Measurements from ENCODE around the gene HERPUD1.

HERPUD1 gene

DNA sequence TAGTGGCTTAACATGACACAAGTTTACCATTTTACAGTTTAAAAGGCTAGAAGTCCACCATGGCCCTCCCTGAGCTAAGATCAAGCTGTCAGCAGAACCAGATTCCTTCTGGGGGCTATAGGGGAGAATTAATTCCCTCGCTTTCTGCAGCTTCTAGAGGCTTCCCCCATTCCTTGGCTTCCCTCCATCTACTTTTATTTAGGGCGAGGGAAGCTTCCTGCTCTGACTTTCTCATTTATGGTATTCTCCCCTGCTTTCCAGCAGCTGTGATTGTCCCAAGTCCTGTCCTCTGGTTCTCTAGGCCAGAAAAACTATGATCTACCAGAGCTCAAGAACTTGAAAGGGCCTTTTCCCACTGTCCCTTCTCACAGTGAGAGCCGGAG is 34.1 kb downstream of the HERPUD1 start:
- Histone ChIP-seq H3K27me3 (ENCODE audit: low read length) (no peaks in the 10 kb centered on the region), H3K36me3 (ENCODE audit: low read length) (no peaks in the 10 kb centered on the region), H3F3A (ENCODE audit: insufficient read depth) (no peaks in the 10 kb centered on the region), H4K20me1 (ENCODE audit: low read depth, low read length) (no peaks in the 10 kb centered on the region), H3K27ac (ENCODE audit: low read depth, low read length) (no peak overlapping the region), H3K9me2 (replicated peaks; ENCODE audit: insufficient read depth, low read length) (no peaks in the 10 kb centered on the region), H2AFZ (ENCODE audit: low read depth, low read length, severe bottlenecking) (no peak overlapping the region), H3K4me3 (ENCODE audit: insufficient read depth, low read length, poor library complexity, severe bottlenecking) (no peak overlapping the region), H3K4me2 (ENCODE audit: low read depth, low read length, poor library complexity, severe bottlenecking) (no peak overlapping the region), H3K9ac (ENCODE audit: low read length) (no peak overlapping the region), H3K79me2 (ENCODE audit: insufficient read depth, low read length) (no peaks in the 10 kb centered on the region), H3K9me3 (ENCODE audit: insufficient read depth, low read length) (no peaks in the 10 kb centered on the region)
- TF ChIP-seq CTCF (IDR thresholded peaks at IDR 0.05; ENCODE audit: insufficient read depth, low read length, poor library complexity, severe bottlenecking) (no peak), EZH2phosphoT487 (conservative IDR thresholded peaks at IDR 0.05; ENCODE audit: low read length) (no peak)

- TF ChIP-seq EZH2phosphoT487 (conservative IDR thresholded peaks at IDR 0.05; ENCODE audit: low read length): no peak
- no peaks in the 10 kb centered on the region for H4K20me1 ChIP-seq (ENCODE audit: low read depth, low read length)
- no peaks in the 10 kb centered on the region for H3K9me2 ChIP-seq (replicated peaks; ENCODE audit: insufficient read depth, low read length)
- no peaks in the 10 kb centered on the region for H3K27me3 ChIP-seq (ENCODE audit: low read length)
- no peak overlapping the region for H3K4me3 ChIP-seq (ENCODE audit: insufficient read depth, low read length, poor library complexity, severe bottlenecking)
- H3K4me2 ChIP-seq (ENCODE audit: low read depth, low read length, poor library complexity, severe bottlenecking): no peak overlapping the region
- H3K79me2 ChIP-seq (ENCODE audit: insufficient read depth, low read length): no peaks in the 10 kb centered on the region
- H3K36me3 ChIP-seq (ENCODE audit: low read length): no peaks in the 10 kb centered on the region
- no peak overlapping the region for H3K9ac ChIP-seq (ENCODE audit: low read length)
- H3K9me3 ChIP-seq (ENCODE audit: insufficient read depth, low read length): no peaks in the 10 kb centered on the region
- H3F3A ChIP-seq (ENCODE audit: insufficient read depth): no peaks in the 10 kb centered on the region
- H2AFZ ChIP-seq (ENCODE audit: low read depth, low read length, severe bottlenecking): no peak overlapping the region
- no peak overlapping the region for H3K27ac ChIP-seq (ENCODE audit: low read depth, low read length)
These were observed 35.8 kb downstream of the HERPUD1 start for GRCh38 chr16:56967733-56968132.

DNA sequence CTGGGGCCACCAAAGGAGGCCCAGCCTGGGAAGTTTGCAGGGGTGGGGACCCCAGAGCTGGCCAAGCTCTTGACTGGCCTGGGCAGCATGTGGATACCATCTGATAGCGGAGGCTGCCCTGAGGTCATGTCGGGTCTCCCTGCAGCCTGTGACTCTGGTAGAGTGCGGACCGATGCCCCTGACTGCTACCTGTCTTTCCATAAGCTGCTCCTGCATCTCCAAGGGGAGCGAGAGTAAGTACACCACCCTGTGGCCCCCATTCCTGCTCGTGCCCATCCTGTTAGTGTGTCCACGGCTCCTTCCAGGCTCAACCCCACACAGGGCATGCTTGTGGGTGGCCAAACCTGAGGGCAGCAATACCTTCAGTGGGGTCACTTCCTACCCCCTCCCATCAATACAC is 37.8 kb downstream of the HERPUD1 start:
- H3K9me3 ChIP-seq (ENCODE audit: insufficient read depth, low read length): no peaks in the 10 kb centered on the region
- no peak overlapping the region for H2AFZ ChIP-seq (ENCODE audit: low read depth, low read length, severe bottlenecking)
- no peaks in the 10 kb centered on the region for H4K20me1 ChIP-seq (ENCODE audit: low read depth, low read length)
- no peak overlapping the region for H3K4me2 ChIP-seq (ENCODE audit: low read depth, low read length, poor library complexity, severe bottlenecking)
- TF ChIP-seq CTCF (IDR thresholded peaks at IDR 0.05; ENCODE audit: insufficient read depth, low read length, poor library complexity, severe bottlenecking) (no peak), EZH2phosphoT487 (conservative IDR thresholded peaks at IDR 0.05; ENCODE audit: low read length) (no peak)
- H3K9ac ChIP-seq (ENCODE audit: low read length): no peak overlapping the region
- no peaks in the 10 kb centered on the region for H3K79me2 ChIP-seq (ENCODE audit: insufficient read depth, low read length)
- H3K27ac ChIP-seq (ENCODE audit: low read depth, low read length): no peak overlapping the region
- no peaks in the 10 kb centered on the region for H3F3A ChIP-seq (ENCODE audit: insufficient read depth)
- no peaks in the 10 kb centered on the region for H3K36me3 ChIP-seq (ENCODE audit: low read length)
- no peaks in the 10 kb centered on the region for H3K27me3 ChIP-seq (ENCODE audit: low read length)
- H3K4me3 ChIP-seq (ENCODE audit: insufficient read depth, low read length, poor library complexity, severe bottlenecking): no peak overlapping the region
- no peaks in the 10 kb centered on the region for H3K9me2 ChIP-seq (replicated peaks; ENCODE audit: insufficient read depth, low read length)

- Histone ChIP-seq H3K9ac (ENCODE audit: low read length) (no peak overlapping the region), H3K79me2 (ENCODE audit: insufficient read depth, low read length) (no peaks in the 10 kb centered on the region), H3K4me2 (ENCODE audit: low read depth, low read length, poor library complexity, severe bottlenecking) (no peak overlapping the region), H3K27me3 (ENCODE audit: low read length) (no peaks in the 10 kb centered on the region), H3K27ac (ENCODE audit: low read depth, low read length) (no peak overlapping the region), H2AFZ (ENCODE audit: low read depth, low read length, severe bottlenecking) (no peak overlapping the region), H3F3A (ENCODE audit: insufficient read depth) (no peaks in the 10 kb centered on the region), H3K36me3 (ENCODE audit: low read length) (no peaks in the 10 kb centered on the region), H4K20me1 (ENCODE audit: low read depth, low read length) (no peaks in the 10 kb centered on the region), H3K9me3 (ENCODE audit: insufficient read depth, low read length) (no peaks in the 10 kb centered on the region), H3K4me3 (ENCODE audit: insufficient read depth, low read length, poor library complexity, severe bottlenecking) (no peak overlapping the region), H3K9me2 (replicated peaks; ENCODE audit: insufficient read depth, low read length) (no peaks in the 10 kb centered on the region)
- TF ChIP-seq CTCF (IDR thresholded peaks at IDR 0.05; ENCODE audit: insufficient read depth, low read length, poor library complexity, severe bottlenecking) (no peak), EZH2phosphoT487 (conservative IDR thresholded peaks at IDR 0.05; ENCODE audit: low read length) (no peak)
These were observed 39.2 kb downstream of the HERPUD1 start for GRCh38 chr16:56970934-56971767.
